HG02943 (cell line): ENCODE data around the gene AP3S1.
"Not testable (repeated sequence)": the region's sequence is repeated elsewhere in the genome, so short reads cannot be mapped to it uniquely, and the experiment has no call there.

Experiments used
- ATAC-seq: cut with Tn5 transposase; IDR thresholded peaks from one replicate; pipeline ENCODE4 v1.9.1; 2021; ENCODE audit warnings: mild to moderate bottlenecking, low read depth, moderate library complexity; ENCODE audit not compliant: unreplicated experiment

The AP3S1 gene

GRCh38 chr5:115841382-115842088, at the start of gene AP3S1, which contains the start of gene ATG12:
TSS of gene AP3S1 (plus strand) at chr5:115841935. CDS start at chr5:115842038, 103 bp downstream.
TSS of gene ATG12 (minus strand) at chr5:115841565. CDS start at chr5:115841552, 13 bp downstream.
- ATAC-seq = peak; percentile 78

- no peak for ATAC-seq
These were observed 46.0 kb upstream of the AP3S1 start for GRCh38 chr5:115795700-115796099.

DNA sequence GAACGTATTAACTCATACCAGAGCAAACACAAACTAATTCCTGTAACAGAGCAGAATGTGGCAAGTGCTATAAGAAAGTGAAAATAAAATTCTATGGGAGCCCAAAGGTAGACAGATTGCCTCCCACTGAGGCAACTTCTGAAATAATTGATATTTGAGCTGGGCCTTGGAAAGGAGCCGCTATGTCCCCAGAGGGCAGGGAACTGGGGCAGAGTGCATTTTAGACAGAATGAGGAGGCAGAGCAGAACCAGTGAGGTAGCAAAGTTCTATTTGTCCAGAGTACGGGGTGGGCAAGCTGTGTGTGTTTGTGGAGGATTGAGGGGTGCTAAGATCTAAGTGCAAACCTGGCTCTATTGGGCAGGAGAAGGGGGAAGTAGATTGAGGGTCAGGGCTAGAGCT, 45.1 kb upstream of the AP3S1 start:
- no peak for ATAC-seq

DNA sequence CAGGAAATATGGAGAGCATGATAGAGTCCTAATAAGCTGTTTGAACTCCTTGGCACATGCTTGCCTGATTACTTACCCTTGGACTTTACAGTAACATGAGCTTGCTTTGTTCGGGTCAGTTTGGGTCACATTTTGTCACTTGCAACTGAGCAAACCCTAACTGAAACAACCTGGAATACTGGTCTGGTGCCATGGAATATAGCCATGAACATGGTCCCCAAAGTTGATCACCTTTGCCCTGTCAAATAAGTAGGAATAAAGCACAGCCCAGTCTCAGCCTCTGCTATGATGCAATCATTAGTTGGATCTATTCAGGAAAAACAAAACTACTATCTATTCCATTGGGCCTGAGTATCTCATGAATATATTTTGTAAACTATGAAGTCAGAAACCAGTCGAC, 43.5 kb upstream of the AP3S1 start:
- no peak for ATAC-seq

DNA sequence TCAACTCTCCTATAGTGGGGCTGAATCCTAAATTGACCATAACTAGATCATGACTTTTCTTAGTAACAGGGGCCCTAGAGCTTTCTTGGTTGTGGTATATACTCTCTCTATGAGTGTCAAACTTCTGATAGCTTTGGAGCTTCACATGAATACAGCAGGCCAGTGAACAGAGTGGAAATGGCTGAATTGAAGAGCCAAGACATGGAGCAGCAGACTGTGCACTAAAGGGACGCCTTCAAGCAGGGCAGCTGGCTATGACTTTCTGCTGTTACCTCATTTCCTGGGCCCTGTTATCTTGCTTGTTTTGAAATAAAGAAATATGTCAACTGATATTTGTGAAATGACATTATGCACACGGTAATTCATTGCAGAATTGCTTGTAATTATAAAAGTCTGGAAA, 41.6 kb upstream of the AP3S1 start:
- ATAC-seq = no peak

GRCh38 chr5:115801152-115801551, 40.6 kb upstream of the AP3S1 start:
- no peak for ATAC-seq

DNA sequence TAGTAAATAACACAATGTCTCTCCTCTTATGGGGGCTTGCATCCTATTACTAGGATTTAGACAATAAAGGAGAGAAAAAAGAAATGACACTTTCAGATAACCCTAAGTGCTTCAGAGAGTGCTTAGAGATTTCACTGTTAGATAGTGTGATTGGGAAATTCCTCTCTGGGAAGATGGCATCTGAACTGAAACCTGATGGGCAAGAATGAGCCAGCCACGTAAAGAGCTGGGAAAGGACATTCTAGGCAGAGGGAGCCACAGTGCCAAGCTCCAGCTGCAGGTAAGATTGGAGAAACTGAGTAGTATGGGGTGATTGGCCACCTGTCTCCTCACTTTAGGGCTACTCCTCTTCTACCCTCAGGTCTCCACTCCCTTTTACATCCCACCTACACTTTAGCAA, 39.8 kb upstream of the AP3S1 start:
- no peak for ATAC-seq

DNA sequence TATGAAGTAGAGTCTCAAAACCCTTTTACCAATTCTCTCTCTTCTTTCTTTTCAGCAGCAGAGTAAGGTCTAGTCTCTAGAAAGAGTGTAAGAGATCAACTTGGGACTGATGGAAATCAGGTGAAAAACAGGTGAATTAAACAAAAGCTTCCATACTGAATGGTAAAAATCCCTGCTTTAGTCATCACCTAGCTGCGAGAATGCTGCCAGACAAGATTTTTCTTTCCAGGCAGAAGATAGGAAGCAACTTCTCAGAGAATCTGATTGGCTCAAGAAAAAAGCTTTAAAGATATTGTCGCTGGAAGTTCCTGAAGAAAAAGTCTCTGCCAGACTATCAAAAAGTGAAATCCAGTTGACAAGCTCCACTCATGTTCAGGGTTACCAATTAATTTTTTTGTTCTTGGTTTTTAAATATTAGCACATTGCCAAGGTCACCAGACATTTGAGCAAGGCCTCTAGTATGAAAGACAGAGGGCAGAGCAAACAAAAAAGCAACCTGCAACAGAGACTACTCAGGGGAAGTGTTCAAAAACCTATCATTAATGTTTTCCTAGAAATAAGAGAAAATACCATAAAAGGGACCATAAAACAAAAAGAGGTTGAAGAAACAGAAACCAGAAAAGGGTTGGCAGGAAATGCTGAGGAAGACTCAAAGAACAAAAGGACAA, 34.6 kb upstream of the AP3S1 start:
- no peak for ATAC-seq

- no peak for ATAC-seq
These were observed 34.1 kb upstream of the AP3S1 start for GRCh38 chr5:115807654-115808052.

GRCh38 chr5:115808066-115808465, 33.7 kb upstream of the AP3S1 start:
- not testable (repeated sequence) for ATAC-seq

GRCh38 chr5:115809946-115810345, 31.8 kb upstream of the AP3S1 start:
- no peak for ATAC-seq

DNA sequence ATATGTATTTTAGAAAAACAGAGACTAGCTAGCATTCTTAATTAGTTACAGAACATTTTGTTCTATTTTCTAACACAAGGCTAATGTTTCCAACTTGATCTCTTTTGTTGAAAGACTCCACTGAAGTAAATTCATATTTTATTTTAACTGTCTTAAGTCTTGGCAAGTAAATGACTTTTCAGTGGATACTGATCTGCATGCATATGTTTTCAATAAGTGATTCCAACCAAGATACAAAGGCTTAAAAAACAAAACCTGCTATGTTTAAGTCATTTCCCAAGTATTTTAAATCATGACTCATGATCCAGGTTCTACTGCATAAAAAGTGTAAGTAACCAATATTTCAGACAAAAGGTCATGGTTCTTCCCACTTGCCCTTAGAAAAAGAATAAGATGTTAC, 31.0 kb upstream of the AP3S1 start:
- ATAC-seq = no peak

- ATAC-seq = no peak
These were observed 30.3 kb upstream of the AP3S1 start for GRCh38 chr5:115811406-115811805.

DNA sequence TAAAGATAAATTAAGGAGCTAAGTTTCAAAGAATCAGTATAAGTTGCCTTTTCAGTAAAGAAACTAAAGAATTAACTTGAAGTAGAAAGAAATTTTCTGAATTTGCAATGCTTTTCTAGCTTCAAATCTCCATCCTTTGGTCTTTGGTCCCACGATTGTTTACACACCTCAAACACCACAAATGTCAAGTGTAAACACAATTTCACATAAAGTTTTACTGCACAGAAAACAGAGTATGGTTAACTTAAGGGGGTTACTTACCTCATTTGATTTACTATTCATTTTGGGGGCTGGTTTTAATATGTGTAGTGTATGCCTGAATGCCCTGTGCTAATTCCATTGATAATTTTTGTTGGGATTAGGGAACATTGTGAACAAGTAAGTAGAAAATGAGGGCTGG, 29.4 kb upstream of the AP3S1 start:
- no peak for ATAC-seq

GRCh38 chr5:115813719-115814118, 28.0 kb upstream of the AP3S1 start:
- ATAC-seq = no peak

GRCh38 chr5:115815006-115815692, 26.6 kb upstream of the AP3S1 start:
- no peak for ATAC-seq

- no peak for ATAC-seq
These were observed 26.0 kb upstream of the AP3S1 start for GRCh38 chr5:115815693-115816225.

- no peak for ATAC-seq
These were observed 25.3 kb upstream of the AP3S1 start, which contains the start of gene CDO1 for GRCh38 chr5:115816226-115817081. TSS of gene CDO1 (minus strand) at chr5:115816659. CDS start at chr5:115816397, 262 bp downstream.

GRCh38 chr5:115817386-115817785, 24.3 kb upstream of the AP3S1 start:
- ATAC-seq = no peak

- no peak for ATAC-seq
These were observed 22.9 kb upstream of the AP3S1 start for GRCh38 chr5:115818821-115819220.
